GM12878 (cell line): ENCODE measurements around the gene MAML2. TPM values are rescaled to one million over a fixed set of nuclear protein-coding genes. Genes with fewer than 3 reads are reported as not detected.
A peak's percentile ranks its signal among the peaks of the same experiment; 100 is the strongest.

Source experiments
- ATAC-seq: fragments of 200-7000 bp; cut with Tn5 transposase; 3 replicates; pipeline ENCODE4 v1.9.1; 2020; ENCODE audit warnings: mild to moderate bottlenecking, moderate library complexity
- BruUV-seq: library from RNA; stranded (reverse); fragments of 400-500 nt; replicated peaks from 2 replicates; lab custom pipeline; 2021; lab: Mats Ljungman, UMichigan
- CTCF ChIA-PET: fragments of 300-600 bp; sonication (Branson Sonifier 250); formaldehyde crosslinking; extraction: SDS; loops from one replicate; lab custom pipeline; 2021; ENCODE audit warnings: inconsistent platforms; lab: Yijun Ruan, JAX
- POLR2A ChIA-PET: fragments of 350-600 bp; formaldehyde crosslinking; extraction: SDS; loops from one replicate; lab custom pipeline; 2021; ENCODE audit warnings: inconsistent platforms; lab: Charles Lee
- RAD21 ChIA-PET: fragments of 300-600 bp; sonication (Branson Sonifier 250); formaldehyde crosslinking; loops from one replicate; lab custom pipeline; 2023; ENCODE audit warnings: antibody characterized with exemption; ENCODE audit not compliant: unreplicated experiment; lab: Charles Lee
- SMC1A ChIA-PET: fragments of 300-600 bp; sonication (Branson Sonifier 250); formaldehyde crosslinking; loops from one replicate; lab custom pipeline; 2023; ENCODE audit not compliant: unreplicated experiment, uncharacterized antibody; lab: Charles Lee
- DNase-seq: peaks from one replicate; pipeline ENCODE4 v3.0.0-alpha.2; 2011; ENCODE audit warnings: low read depth, low spot score
- FAIRE-seq: peaks from 3 replicates; lab custom pipeline; 2011; peaks lifted over from hg19 to GRCh38; lab: Jason Lieb, UNC
- H2AFZ ChIP-seq: 2 replicates; pipeline ENCODE4 v1.6.0; 2011; ENCODE audit warnings: low read depth, low read length, control low read depth; ENCODE audit not compliant: control insufficient read depth
- H3K27ac ChIP-seq: 2 replicates; pipeline ENCODE4 v1.5.1; 2011; ENCODE audit warnings: control low read depth; ENCODE audit not compliant: control insufficient read depth, insufficient read depth
- H3K27me3 ChIP-seq, 2 experiments: replicated peaks in 1 of 2; 2 replicates each; pipeline versions ENCODE4 v1.6.0 to v1.6.1; 2011; ENCODE audit warnings: low read length in 1 of 2; ENCODE audit not compliant: control insufficient read depth in 2 of 2, insufficient read depth in 2 of 2
- H3K36me3 ChIP-seq, 2 experiments: 2 replicates each; pipeline ENCODE4 v1.5.1; 2011; ENCODE audit warnings: low read length in 1 of 2; ENCODE audit not compliant: control insufficient read depth in 2 of 2, insufficient read depth in 2 of 2
- H3K4me1 ChIP-seq: 2 replicates; pipeline ENCODE4 v1.6.1; 2011; ENCODE audit warnings: mild to moderate bottlenecking, low read length, moderate library complexity, mixed read lengths; ENCODE audit not compliant: control insufficient read depth, insufficient read depth
- H3K4me2 ChIP-seq: 2 replicates; pipeline ENCODE4 v1.6.0; 2011; ENCODE audit warnings: control low read depth; ENCODE audit not compliant: control insufficient read depth, insufficient read depth
- H3K4me3 ChIP-seq: fragments of 200-600 bp; sonication (generic); 2 replicates; pipeline ENCODE4 v1.5.1; 2016
- H3K79me2 ChIP-seq: 2 replicates; pipeline ENCODE4 v1.6.0; 2011; ENCODE audit warnings: low read length; ENCODE audit not compliant: control insufficient read depth, insufficient read depth
- H3K9ac ChIP-seq: 2 replicates; pipeline ENCODE4 v1.8.0; 2011; ENCODE audit warnings: low read length, control low read depth, mixed read lengths; ENCODE audit not compliant: control insufficient read depth, insufficient read depth
- H3K9me3 ChIP-seq: replicated peaks from 3 replicates; pipeline ENCODE4 v1.5.1; 2011; ENCODE audit warnings: mild to moderate bottlenecking, low read length; ENCODE audit not compliant: control insufficient read depth, insufficient read depth
- H4K20me1 ChIP-seq: 2 replicates; pipeline ENCODE4 v1.6.0; 2011; ENCODE audit not compliant: control insufficient read depth, insufficient read depth
- ASH2L ChIP-seq: fragments of 300-600, 200-600 bp; sonication (generic); IDR thresholded peaks from 2 replicates; pipeline ENCODE4 v1.6.1; 2017; ENCODE audit warnings: low read depth, mild to moderate bottlenecking, borderline replicate concordance
- CREB1 ChIP-seq: IDR thresholded peaks from 2 replicates; pipeline ENCODE4 v1.6.1; 2012; ENCODE audit warnings: low read depth, mild to moderate bottlenecking, inconsistent platforms
- ETV6 ChIP-seq, 2 experiments: fragments of 450-650 bp in 1 of 2; IDR thresholded peaks in 1 of 2; conservative IDR thresholded peaks in 1 of 2; 2 replicates each; pipeline ENCODE4 v1.6.1; 2014; ENCODE audit warnings: antibody characterized with exemption in 1 of 2, borderline replicate concordance in 1 of 2, low read depth in 1 of 2, mild to moderate bottlenecking in 1 of 2, moderate library complexity in 1 of 2
- MTA3 ChIP-seq: IDR thresholded peaks from 2 replicates; pipeline ENCODE4 v1.6.1; 2012; ENCODE audit warnings: low read length, inconsistent platforms, borderline replicate concordance
- PML ChIP-seq: IDR thresholded peaks from 2 replicates; pipeline ENCODE4 v1.6.1; 2012; ENCODE audit warnings: low read length, inconsistent platforms
- RAD21 ChIP-seq: IDR thresholded peaks from 2 replicates; pipeline ENCODE4 v1.6.1; 2011; ENCODE audit warnings: mild to moderate bottlenecking, low read depth, low read length, moderate library complexity; ENCODE audit not compliant: insufficient read depth
- SMAD5 ChIP-seq: IDR thresholded peaks from 2 replicates; pipeline ENCODE4 v1.6.1; 2016; ENCODE audit warnings: antibody characterized with exemption, low read depth
- SMC3 ChIP-seq: IDR thresholded peaks from 2 replicates; pipeline ENCODE4 v1.6.1; 2011; ENCODE audit warnings: low read length, improper control_type of control experiment, borderline replicate concordance
- SREBF2 ChIP-seq: IDR thresholded peaks from 2 replicates; pipeline ENCODE4 v1.6.1; 2012; ENCODE audit warnings: mild to moderate bottlenecking, low read length
- ZNF384 ChIP-seq: IDR thresholded peaks from 2 replicates; pipeline ENCODE4 v1.6.1; 2012; ENCODE audit warnings: low read depth, mild to moderate bottlenecking, low read length, improper control_type of control experiment, borderline replicate concordance
- WGBS: methylation state at CpG from one replicate; pipeline ENCODE4 v1.1.6; 2016; ENCODE audit warnings: low lambda C conversion rate; ENCODE audit not compliant: insufficient replicate concordance, insufficient coverage; ENCODE audit errors: missing lambda C conversion rate; 5-methylcytosine and 5-hydroxymethylcytosine counted together
- in situ Hi-C: fragments of 300-500 bp; cut with MboI; formaldehyde crosslinking; loops from 9 replicates; pipeline ENCODE4 v1.14.3; 2018; ENCODE audit warnings: mixed read lengths
- intact Hi-C: fragments of 100-400 bp; cut with micrococcal nuclease; formaldehyde crosslinking; loops from one replicate; pipeline ENCODE4 v1.14.2; 2022; ENCODE audit not compliant: unreplicated experiment
- polyA plus RNA-seq, 11 experiments: library from polyadenylated mRNA; depleted of rRNA in 4 of 11; unstranded in 6 of 11; stranded (reverse) in 5 of 11; fragments of >200 nt; fragmentation: Nextera tagmentation in 4 of 11; fragmentation: Illumina TruSeq in 1 of 11; extraction: Ambion mirVana in 4 of 11; extraction: Trizol in 1 of 11; gene quantifications; 1 replicate in 1 of 11; 2 replicates in 10 of 11; pipeline versions ENCODE4 v1.2.1 to v1.2.3, GENCODE V29; 2011 to 2016; ENCODE audit warnings: inconsistent platforms in 2 of 11, missing spikeins in 2 of 11, low read depth in 1 of 11
- total RNA-seq, 4 experiments: library from RNA; depleted of rRNA in 3 of 4; stranded (reverse); fragments of >200 nt in 3 of 4; fragmentation: Illumina TruSeq in 1 of 4; extraction: Trizol in 1 of 4; gene quantifications; 2 replicates each; pipeline versions ENCODE4 v1.2.1 to v1.2.3, GENCODE V29; 2013 to 2021

The MAML2 gene
- total and polyA plus RNA-seq, 10 of the 15 experiments (the other 5 are each of a cell fraction or from before 2014, with no cell fraction given) = 2.5 to 15.1 (median 12.0) TPM

DNA sequence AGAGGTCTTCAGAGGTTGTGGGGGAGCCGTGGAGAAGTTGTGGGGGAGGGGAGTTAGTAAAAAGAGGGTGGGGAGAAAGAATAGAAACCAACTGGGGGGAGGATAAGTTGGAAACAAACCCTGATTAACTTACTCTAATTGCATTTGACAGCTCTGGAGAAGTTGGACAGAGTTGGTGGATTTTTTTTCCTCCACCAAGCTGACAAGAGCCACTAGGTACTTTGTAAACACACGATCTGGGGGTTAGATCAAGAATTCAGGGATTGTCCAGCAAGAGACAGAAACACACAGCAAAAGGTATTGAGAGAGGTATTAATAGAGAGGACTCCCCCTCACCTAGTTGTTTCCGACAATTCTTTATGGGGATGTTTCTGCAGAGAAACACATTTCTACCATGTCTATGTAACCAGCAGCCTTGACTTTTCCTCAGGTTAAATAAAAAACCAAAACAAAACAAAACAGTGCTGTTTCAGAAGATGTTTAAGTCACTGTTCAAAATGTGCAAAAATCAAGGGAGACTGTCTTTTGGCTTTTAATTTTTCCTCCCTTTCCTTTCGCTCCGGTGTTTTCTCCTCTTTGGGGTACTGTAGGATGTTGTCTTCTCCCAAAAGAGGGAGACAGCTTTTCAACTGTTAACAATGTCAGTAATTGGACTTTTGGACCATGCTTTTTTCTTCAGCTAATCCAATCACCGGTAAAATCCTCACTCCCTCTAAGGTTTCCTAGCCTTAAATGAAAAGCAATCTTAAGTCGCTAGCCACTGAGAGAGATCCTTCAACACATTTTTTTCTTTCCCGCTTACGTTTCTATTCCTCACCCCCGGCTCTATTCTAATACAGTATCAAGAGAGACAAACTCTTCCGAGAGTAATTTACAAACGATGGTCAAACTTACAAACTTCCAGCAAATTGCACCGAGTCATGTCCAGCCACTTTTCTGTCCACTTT is 708 bp downstream of the MAML2 start:
- peak overlapping the region; percentile 66 for H3K9ac ChIP-seq
- SMC1A ChIA-PET = interaction anchor here (0.6 to 11.9 kb wide), 82 partner anchors 10 to 545 kb away, joined by 3 to 189 read pairs (median 5); partner anchors contain the start of genes CCDC82 and JRKL

More for the DNA sequence above, 708 bp downstream of the MAML2 start:
- under 1% methylated on average over 13 of the region's 13 CpGs for WGBS
- no peak for ATAC-seq
- peak overlapping the region; percentile 100 for H3K4me3 ChIP-seq
- no peaks in the 10 kb centered on the region for H4K20me1 ChIP-seq
- DNase-seq = no peak
- peaks cover 12% of the 10 kb centered on the region for H3K4me1 ChIP-seq
- POLR2A ChIA-PET = interaction anchor here (0.6 to 5.7 kb wide), 23 partner anchors 8 to 549 kb away, joined by 3 to 43 read pairs (median 4); partner anchors contain the start of genes CCDC82 and JRKL
- CTCF ChIA-PET = interaction anchor here (0.7 to 11.4 kb wide), 96 partner anchors 7 to 1275 kb away, joined by 3 to 256 read pairs (median 6); partner anchors contain the start of genes CCDC82, CEP57, FAM76B and JRKL
- no peaks in the 10 kb centered on the region for H3K36me3 ChIP-seq
- H3K27me3 ChIP-seq = no peaks in the 10 kb centered on the region
- TF ChIP-seq MTA3 = 0 out of 2 replicates have a peak, but pooled peaks have one; percentile 24
- no peak for TF ChIP-seq PML
- 0 out of 2 replicates have a peak, but pooled peaks have one; percentile 26 for TF ChIP-seq SMAD5
- 0 out of 2 replicates have a peak, but pooled peaks have one; percentile 10 for TF ChIP-seq ASH2L
- TF ChIP-seq RAD21 = no peak
- TF ChIP-seq ZNF384 = peak; percentile 25; the same call in 1 of the 2 replicates
- TF ChIP-seq SMC3 = 0 out of 2 replicates have a peak, but pooled peaks have one; percentile 1
- no peak for TF ChIP-seq SREBF2
- peak in 1 of 2 experiments; percentile 44; a peak in 1 of 4 replicates for TF ChIP-seq ETV6 (conservative IDR thresholded peaks at IDR 0.05 in 1 of 2, IDR thresholded peaks at IDR 0.05 in 1 of 2; ENCODE audit: borderline replicate concordance in 1 of 2, low read depth in 1 of 2)
- TF ChIP-seq CREB1 = 0 out of 2 replicates have a peak, but pooled peaks have one; percentile 4
- peak overlapping the region; percentile 80 for H3K27ac ChIP-seq
- no peaks in the 10 kb centered on the region; the same call in 1 of the 3 replicates for H3K9me3 ChIP-seq
- peak overlapping the region; percentile 56 for H2AFZ ChIP-seq
- intact Hi-C loops (loop anchor here (2.0 to 5.0 kb wide), 6 partner anchors 47 to 420 kb away; partner anchors contain the start of genes CCDC82 and MTMR2), in situ Hi-C loops (loop anchor here (5.0 kb wide), 1 partner anchor 285 kb away; no protein-coding TSS in a partner anchor)
- no peak for FAIRE-seq
- H3K4me2 ChIP-seq = peak overlapping the region; percentile 80
- BruUV-seq = TSS peak; percentile 78
- H3K79me2 ChIP-seq = peaks cover 57% of the 10 kb centered on the region
- RAD21 ChIA-PET = interaction anchor here (0.6 to 11.4 kb wide), 89 partner anchors 10 to 1190 kb away, joined by 3 to 213 read pairs (median 6); partner anchors contain the start of genes CCDC82 and JRKL
